HG02588 (cell line): Measurements from ENCODE around the gene PPP1R27.

ENCODE experiments used
- ATAC-seq: cut with Tn5 transposase; IDR thresholded peaks from one replicate; pipeline ENCODE4 v1.9.1; 2021; ENCODE audit warnings: mild to moderate bottlenecking, moderate library complexity; ENCODE audit not compliant: unreplicated experiment

PPP1R27 gene

GRCh38 chr17:81863123-81863675 lies 28.3 kb upstream of the PPP1R27 start:
- ATAC-seq, result no peak

- peak; percentile 75 for ATAC-seq
These were observed 26.1 kb upstream of the PPP1R27 start for GRCh38 chr17:81860756-81861568.

- ATAC-seq, result peak; percentile 75
These were observed 25.3 kb upstream of the PPP1R27 start, which contains the start of gene P4HB for GRCh38 chr17:81859906-81860755. TSS of gene P4HB (minus strand) at chr17:81860535. CDS start at chr17:81860471, 64 bp downstream.

GRCh38 chr17:81858967-81859905 lies 24.4 kb upstream of the PPP1R27 start:
- ATAC-seq, result no peak

- no peak for ATAC-seq
These were observed 23.5 kb upstream of the PPP1R27 start for GRCh38 chr17:81858170-81858966.

GRCh38 chr17:81854974-81855774 lies 20.3 kb upstream of the PPP1R27 start:
- ATAC-seq, result no peak

- no peak for ATAC-seq
These were observed 17.4 kb upstream of the PPP1R27 start for GRCh38 chr17:81852237-81852636.

- no peak for ATAC-seq
These were observed 16.6 kb upstream of the PPP1R27 start for GRCh38 chr17:81851423-81851822.

- ATAC-seq, result no peak
These were observed 14.6 kb upstream of the PPP1R27 start for GRCh38 chr17:81849457-81849856.

- no peak for ATAC-seq
These were observed 12.2 kb upstream of the PPP1R27 start for GRCh38 chr17:81846743-81847689.

- ATAC-seq, result no peak
These were observed 11.3 kb upstream of the PPP1R27 start for GRCh38 chr17:81845881-81846742.

GRCh38 chr17:81845361-81845760 lies 10.5 kb upstream of the PPP1R27 start:
- ATAC-seq, result no peak

- no peak for ATAC-seq
These were observed 10.0 kb upstream of the PPP1R27 start for GRCh38 chr17:81844887-81845286.

GRCh38 chr17:81844327-81844851 lies 9.5 kb upstream of the PPP1R27 start:
- ATAC-seq, result no peak

- no peak for ATAC-seq
These were observed 9.0 kb upstream of the PPP1R27 start for GRCh38 chr17:81843713-81844326.
